ENCODE results near the gene MARK3.

Gene MARK3

GRCh38 chr14:103340480-103341212 is 44.6 kb upstream of the MARK3 start:
- no peaks in the 10 kb centered on the region for H3K27me3 ChIP-seq (ENCODE audit: insufficient read depth, poor library complexity, severe bottlenecking)
- DNase-seq (ENCODE audit: low read depth in 1 of 2, low spot score in 1 of 2) = peak in 1 of 2 experiments; percentile 63
- no peak overlapping the region for H3K4me3 ChIP-seq (replicated peaks; ENCODE audit: insufficient read depth, low read length)
- no peak overlapping the region for H3K27ac ChIP-seq (replicated peaks)
- TF ChIP-seq SPI1 (IDR thresholded peaks at IDR 0.05; ENCODE audit: borderline replicate concordance, low read depth) (no peak), CTCF (IDR thresholded peaks at IDR 0.05; ENCODE audit: insufficient read depth, low read length) (no peak), POLR2AphosphoS5 (IDR thresholded peaks at IDR 0.05; ENCODE audit: low read depth) (no peak), GABPA (IDR thresholded peaks at IDR 0.05; ENCODE audit: low read depth) (no peak), REST (IDR thresholded peaks at IDR 0.05; ENCODE audit: insufficient replicate concordance, low read depth) (no peak)

- H3K4me3 ChIP-seq (replicated peaks; ENCODE audit: insufficient read depth, low read length) = no peak overlapping the region
- H3K27ac ChIP-seq (replicated peaks) = no peak overlapping the region
- TF ChIP-seq REST (IDR thresholded peaks at IDR 0.05; ENCODE audit: insufficient replicate concordance, low read depth) = no peak
- no peak for TF ChIP-seq GABPA (IDR thresholded peaks at IDR 0.05; ENCODE audit: low read depth)
- no peak for TF ChIP-seq CTCF (IDR thresholded peaks at IDR 0.05; ENCODE audit: insufficient read depth, low read length)
- no peak for TF ChIP-seq SPI1 (IDR thresholded peaks at IDR 0.05; ENCODE audit: borderline replicate concordance, low read depth)
- no peak for TF ChIP-seq POLR2AphosphoS5 (IDR thresholded peaks at IDR 0.05; ENCODE audit: low read depth)
- DNase-seq (ENCODE audit: low read depth in 1 of 2, low spot score in 1 of 2) = no peak
- no peaks in the 10 kb centered on the region for H3K27me3 ChIP-seq (ENCODE audit: insufficient read depth, poor library complexity, severe bottlenecking)
Measured at GRCh38 chr14:103341250-103342129, 43.7 kb upstream of the MARK3 start.

- no peak overlapping the region for H3K4me3 ChIP-seq (replicated peaks; ENCODE audit: insufficient read depth, low read length)
- no peaks in the 10 kb centered on the region for H3K27me3 ChIP-seq (ENCODE audit: insufficient read depth, poor library complexity, severe bottlenecking)
- TF ChIP-seq REST (IDR thresholded peaks at IDR 0.05; ENCODE audit: insufficient replicate concordance, low read depth) (no peak), SPI1 (IDR thresholded peaks at IDR 0.05; ENCODE audit: borderline replicate concordance, low read depth) (no peak), POLR2AphosphoS5 (IDR thresholded peaks at IDR 0.05; ENCODE audit: low read depth) (no peak; the same call in 1 of the 2 replicates), CTCF (IDR thresholded peaks at IDR 0.05; ENCODE audit: insufficient read depth, low read length) (no peak), GABPA (IDR thresholded peaks at IDR 0.05; ENCODE audit: low read depth) (no peak)
- DNase-seq (ENCODE audit: low read depth in 1 of 2, low spot score in 1 of 2) = no peak
- no peak overlapping the region for H3K27ac ChIP-seq (replicated peaks)
Measured at GRCh38 chr14:103343164-103343879, 41.9 kb upstream of the MARK3 start.

Data from HL-60 (cell line).